KG1 (cell line): ENCODE data around the gene FBXW10.
"Not testable (repeated sequence)": the region's sequence is repeated elsewhere in the genome, so short reads cannot be mapped to it uniquely, and the experiment has no call there.

Source experiments
- DNase-seq: peaks from one replicate; lab custom pipeline; 2025; lab: John Stamatoyannopoulos, UW

Gene FBXW10

GRCh38 chr17:18743699-18744421 is at the start of gene FBXW10:
Gene FBXW10 (plus strand): TSS chr17:18744054. CDS start chr17:18744245, 191 bp downstream.
- not testable (repeated sequence) for DNase-seq

- DNase-seq: not testable (repeated sequence)
Measured at GRCh38 chr17:18695143-18695542, 48.7 kb upstream of the FBXW10 start.

- not testable (repeated sequence) for DNase-seq
Measured at GRCh38 chr17:18698473-18699103, 45.3 kb upstream of the FBXW10 start.

GRCh38 chr17:18705955-18706354 is 37.9 kb upstream of the FBXW10 start:
- DNase-seq: not testable (repeated sequence)

GRCh38 chr17:18708215-18708614 is 35.6 kb upstream of the FBXW10 start:
- not testable (repeated sequence) for DNase-seq

GRCh38 chr17:18712354-18712999 is 31.4 kb upstream of the FBXW10 start:
- not testable (repeated sequence) for DNase-seq

GRCh38 chr17:18718643-18719427 is 25.0 kb upstream of the FBXW10 start:
- not testable (repeated sequence) for DNase-seq

- not testable (repeated sequence) for DNase-seq
Measured at GRCh38 chr17:18719428-18720110, 24.3 kb upstream of the FBXW10 start.

- not testable (repeated sequence) for DNase-seq
Measured at GRCh38 chr17:18721775-18722547, 21.9 kb upstream of the FBXW10 start.

GRCh38 chr17:18722612-18723011 is 21.2 kb upstream of the FBXW10 start:
- DNase-seq: not testable (repeated sequence)

GRCh38 chr17:18723509-18723908 is 20.3 kb upstream of the FBXW10 start:
- DNase-seq: not testable (repeated sequence)

- DNase-seq: not testable (repeated sequence)
Measured at GRCh38 chr17:18732438-18732837, 11.4 kb upstream of the FBXW10 start.

GRCh38 chr17:18733350-18733749 is 10.5 kb upstream of the FBXW10 start:
- not testable (repeated sequence) for DNase-seq

GRCh38 chr17:18739616-18740391 is 4.0 kb upstream of the FBXW10 start:
- DNase-seq: not testable (repeated sequence)

- not testable (repeated sequence) for DNase-seq
Measured at GRCh38 chr17:18741228-18741627, 2.6 kb upstream of the FBXW10 start.

GRCh38 chr17:18744726-18745125 is 872 bp downstream of the FBXW10 start:
- not testable (repeated sequence) for DNase-seq

GRCh38 chr17:18746551-18746950 is 2.7 kb downstream of the FBXW10 start:
- not testable (repeated sequence) for DNase-seq

GRCh38 chr17:18747501-18747900 is 3.6 kb downstream of the FBXW10 start:
- not testable (repeated sequence) for DNase-seq

GRCh38 chr17:18750242-18750641 is 6.4 kb downstream of the FBXW10 start:
- not testable (repeated sequence) for DNase-seq
